HUES64 (cell line): ENCODE data around the gene TSR3.

Experiments
- H3K27ac ChIP-seq: 2 replicates; pipeline ENCODE4 v1.7.0; 2013; ENCODE audit warnings: low read depth, low read length, inconsistent platforms
- H3K27me3 ChIP-seq: 2 replicates; pipeline ENCODE4 v1.6.1; 2013; ENCODE audit warnings: mild to moderate bottlenecking, low read length; ENCODE audit not compliant: insufficient read depth
- H3K36me3 ChIP-seq: 2 replicates; pipeline ENCODE4 v1.6.1; 2013; ENCODE audit warnings: mild to moderate bottlenecking, low read length; ENCODE audit not compliant: insufficient read depth
- H3K4me1 ChIP-seq: 2 replicates; pipeline ENCODE4 v1.6.1; 2013; ENCODE audit warnings: mild to moderate bottlenecking, low read length, moderate library complexity; ENCODE audit not compliant: insufficient read depth
- H3K4me3 ChIP-seq: 2 replicates; pipeline ENCODE4 v1.5.1; 2013; ENCODE audit warnings: mild to moderate bottlenecking, low read length, moderate library complexity
- H3K9ac ChIP-seq: 2 replicates; pipeline ENCODE4 v1.6.1; 2013; ENCODE audit warnings: mild to moderate bottlenecking, low read depth, low read length
- H3K9me3 ChIP-seq: 2 replicates; pipeline ENCODE4 v1.6.1; 2013; ENCODE audit warnings: low read depth, low read length; ENCODE audit not compliant: insufficient read depth
- WGBS: fragments of 150-250, 120-280 bp; methylation state at CpG from one replicate; pipeline ENCODE4 v1.1.7; 2013; ENCODE audit warnings: missing lambda C conversion rate; 5-methylcytosine and 5-hydroxymethylcytosine counted together

TSR3 gene

GRCh38 chr16:1349351-1349750 lies 2.3 kb downstream of the TSR3 start:
- Histone ChIP-seq H3K4me3 (no peak overlapping the region), H3K9me3 (no peaks in the 10 kb centered on the region), H3K27me3 (no peaks in the 10 kb centered on the region), H3K27ac (no peak overlapping the region), H3K36me3 (peaks cover 26% of the 10 kb centered on the region), H3K9ac (no peak overlapping the region), H3K4me1 (no peaks in the 10 kb centered on the region)
- 96% methylated on average over 16 of the region's 16 CpGs for WGBS

GRCh38 chr16:1348926-1349325 lies 2.8 kb downstream of the TSR3 start:
- Histone ChIP-seq H3K27me3 (peaks cover 4% of the 10 kb centered on the region; the same call in 1 of the 2 replicates), H3K36me3 (peaks cover 26% of the 10 kb centered on the region), H3K9ac (no peak overlapping the region), H3K4me1 (no peaks in the 10 kb centered on the region), H3K9me3 (no peaks in the 10 kb centered on the region), H3K27ac (no peak overlapping the region), H3K4me3 (no peak overlapping the region)
- 93% methylated on average over 14 of the region's 14 CpGs for WGBS

- no peaks in the 10 kb centered on the region for H3K9me3 ChIP-seq
- H3K27me3 ChIP-seq = peaks cover 9% of the 10 kb centered on the region; the same call in 1 of the 2 replicates
- H3K9ac ChIP-seq = no peak overlapping the region
- H3K27ac ChIP-seq = no peak overlapping the region
- no peaks in the 10 kb centered on the region for H3K4me1 ChIP-seq
- H3K36me3 ChIP-seq = peaks cover 26% of the 10 kb centered on the region
- no peak overlapping the region for H3K4me3 ChIP-seq
- 96% methylated on average over 15 of the region's 15 CpGs for WGBS
Measured at GRCh38 chr16:1348441-1348840, 3.2 kb downstream of the TSR3 start.

GRCh38 chr16:1347962-1348361 lies 3.7 kb downstream of the TSR3 start:
- no peak overlapping the region for H3K4me3 ChIP-seq
- no peaks in the 10 kb centered on the region for H3K4me1 ChIP-seq
- peaks cover 26% of the 10 kb centered on the region for H3K36me3 ChIP-seq
- H3K9me3 ChIP-seq = no peaks in the 10 kb centered on the region
- no peak overlapping the region for H3K9ac ChIP-seq
- peaks cover 9% of the 10 kb centered on the region; the same call in 1 of the 2 replicates for H3K27me3 ChIP-seq
- 94% methylated on average over 29 of the region's 29 CpGs for WGBS
- no peak overlapping the region for H3K27ac ChIP-seq

GRCh38 chr16:1347286-1347855 lies 4.3 kb downstream of the TSR3 start:
- Histone ChIP-seq H3K9ac (no peak overlapping the region), H3K9me3 (no peaks in the 10 kb centered on the region), H3K27me3 (peaks cover 13% of the 10 kb centered on the region; the same call in 1 of the 2 replicates), H3K27ac (no peak overlapping the region), H3K4me3 (no peak overlapping the region), H3K4me1 (no peaks in the 10 kb centered on the region), H3K36me3 (peaks cover 26% of the 10 kb centered on the region)
- 92% methylated on average over 31 of the region's 31 CpGs for WGBS

- Histone ChIP-seq H3K9me3 (no peaks in the 10 kb centered on the region), H3K27ac (no peak overlapping the region), H3K4me1 (no peaks in the 10 kb centered on the region), H3K4me3 (no peak overlapping the region), H3K9ac (no peak overlapping the region), H3K27me3 (peaks cover 21% of the 10 kb centered on the region), H3K36me3 (peaks cover 26% of the 10 kb centered on the region)
- WGBS = 77% methylated on average over 34 of the region's 34 CpGs
Measured at GRCh38 chr16:1346422-1347285, 5.0 kb downstream of the TSR3 start.

GRCh38 chr16:1345651-1346421 lies 5.8 kb downstream of the TSR3 start:
- H3K27ac ChIP-seq = no peak overlapping the region

GRCh38 chr16:1345087-1345486 lies 6.6 kb downstream of the TSR3 start:
- WGBS = 63% methylated on average over 9 of the region's 11 CpGs
- Histone ChIP-seq H3K9ac (no peak overlapping the region), H3K4me1 (no peaks in the 10 kb centered on the region), H3K4me3 (no peak overlapping the region), H3K27me3 (peaks cover 25% of the 10 kb centered on the region), H3K9me3 (no peaks in the 10 kb centered on the region), H3K27ac (no peak overlapping the region), H3K36me3 (peaks cover 23% of the 10 kb centered on the region)

More at GRCh38 chr16:1345651-1346421, 5.8 kb downstream of the TSR3 start:
- H3K4me3 ChIP-seq = no peak overlapping the region
- 77% methylated on average over 29 of the region's 31 CpGs for WGBS
- H3K27me3 ChIP-seq = peaks cover 22% of the 10 kb centered on the region
- H3K9ac ChIP-seq = no peak overlapping the region
- H3K4me1 ChIP-seq = no peaks in the 10 kb centered on the region
- no peaks in the 10 kb centered on the region for H3K9me3 ChIP-seq
- peaks cover 26% of the 10 kb centered on the region for H3K36me3 ChIP-seq

- no peak overlapping the region for H3K27ac ChIP-seq
- H3K9ac ChIP-seq = no peak overlapping the region
- no peak overlapping the region for H3K4me3 ChIP-seq
- 88% methylated on average over 14 of the region's 14 CpGs for WGBS
- H3K36me3 ChIP-seq = peaks cover 17% of the 10 kb centered on the region
- no peaks in the 10 kb centered on the region for H3K4me1 ChIP-seq
- peaks cover 25% of the 10 kb centered on the region for H3K27me3 ChIP-seq
- H3K9me3 ChIP-seq = no peaks in the 10 kb centered on the region
Measured at GRCh38 chr16:1344499-1344898, 7.2 kb downstream of the TSR3 start.

- Histone ChIP-seq H3K4me1 (no peaks in the 10 kb centered on the region), H3K9ac (no peak overlapping the region), H3K27ac (no peak overlapping the region), H3K36me3 (peaks cover 9% of the 10 kb centered on the region), H3K4me3 (peak overlapping the region; percentile 53), H3K27me3 (peaks cover 25% of the 10 kb centered on the region), H3K9me3 (no peaks in the 10 kb centered on the region)
- WGBS = 39% methylated on average over 44 of the region's 44 CpGs
Measured at GRCh38 chr16:1343428-1344242, 8.0 kb downstream of the TSR3 start.
